H1 (cell line): ENCODE results near the gene TSPOAP1. TPM values are rescaled to one million over a fixed set of nuclear protein-coding genes. Genes with fewer than 3 reads are reported as not detected.

ENCODE experiments used
- CTCF ChIA-PET: fragments of 300-600 bp; sonication (Branson Sonifier 250); formaldehyde crosslinking; loops from one replicate; lab custom pipeline; 2021; ENCODE audit not compliant: partially characterized antibody; lab: Charles Lee
- POLR2A ChIA-PET: fragments of 300-600 bp; sonication (Branson Sonifier 250); formaldehyde crosslinking; loops from one replicate; lab custom pipeline; 2021; ENCODE audit warnings: inconsistent platforms; ENCODE audit not compliant: partially characterized antibody; lab: Charles Lee
- DNase-seq, 2 experiments: peaks; one replicate each; pipeline versions ENCODE4 v3.0.0 to v3.0.0-alpha.2; 2010 to 2022; ENCODE audit warnings: low spot score in 2 of 2, low read depth in 1 of 2, mixed read lengths in 1 of 2
- FAIRE-seq: peaks from 2 replicates; lab custom pipeline; 2011; peaks lifted over from hg19 to GRCh38; lab: Jason Lieb, UNC
- H2AFZ ChIP-seq: 2 replicates; pipeline ENCODE4 v1.8.1; 2012; ENCODE audit warnings: low read length, inconsistent platforms
- H2AK5ac ChIP-seq: 2 replicates; pipeline ENCODE4 v1.6.1; 2013; ENCODE audit warnings: low read depth, low read length
- H2BK120ac ChIP-seq: replicated peaks from 2 replicates; pipeline ENCODE3; 2013; ENCODE audit warnings: low read depth, low read length, inconsistent platforms
- H2BK12ac ChIP-seq: 2 replicates; pipeline ENCODE4 v1.6.1; 2013; ENCODE audit warnings: low read depth, low read length
- H2BK15ac ChIP-seq: 2 replicates; pipeline ENCODE4 v1.6.1; 2013; ENCODE audit warnings: low read length
- H2BK20ac ChIP-seq: 2 replicates; pipeline ENCODE4 v1.6.1; 2013; ENCODE audit warnings: low read length
- H2BK5ac ChIP-seq: 2 replicates; pipeline ENCODE4 v1.6.1; 2013; ENCODE audit warnings: low read depth, low read length
- H3K14ac ChIP-seq: 2 replicates; pipeline ENCODE4 v1.6.1; 2013; ENCODE audit warnings: inconsistent platforms; ENCODE audit not compliant: insufficient read length
- H3K18ac ChIP-seq: 2 replicates; pipeline ENCODE4 v1.6.1; 2013; ENCODE audit warnings: low read length; ENCODE audit errors: extremely low read depth
- H3K23ac ChIP-seq: 2 replicates; pipeline ENCODE4 v1.6.1; 2013; ENCODE audit warnings: inconsistent platforms; ENCODE audit not compliant: insufficient read length
- H3K23me2 ChIP-seq: 2 replicates; pipeline ENCODE4 v1.6.1; 2013; ENCODE audit warnings: low read depth, low read length
- H3K27ac ChIP-seq: 2 replicates; pipeline ENCODE4 v1.6.1; 2011; ENCODE audit warnings: low read depth, low read length, inconsistent platforms
- H3K27me3 ChIP-seq, 4 experiments: replicated peaks in 1 of 4; 1 replicate in 1 of 4; 2 replicates in 3 of 4; pipeline versions ENCODE4 v1.6.1 to v1.8.1; 2011 to 2013; ENCODE audit warnings: low read length in 3 of 4, mild to moderate bottlenecking in 3 of 4, inconsistent platforms in 2 of 4, mixed read lengths in 2 of 4, moderate library complexity in 1 of 4; ENCODE audit not compliant: control insufficient read depth in 3 of 4, insufficient read depth in 3 of 4; ENCODE audit errors: extremely low read depth in 1 of 4
- H3K36me3 ChIP-seq, 4 experiments: 2 replicates each; pipeline versions ENCODE4 v1.6.1 to v1.8.1; 2011 to 2013; ENCODE audit warnings: mild to moderate bottlenecking in 4 of 4, low read length in 3 of 4, moderate library complexity in 2 of 4, control low read depth in 1 of 4, inconsistent platforms in 1 of 4; ENCODE audit not compliant: insufficient read depth in 4 of 4, control insufficient read depth in 2 of 4
- H3K4ac ChIP-seq: replicated peaks from 2 replicates; pipeline ENCODE3; 2013; ENCODE audit warnings: low read length, low read depth, mixed read lengths, inconsistent platforms; ENCODE audit not compliant: insufficient read length
- H3K4me1 ChIP-seq, 4 experiments: replicated peaks in 1 of 4; 1 replicate in 1 of 4; 2 replicates in 3 of 4; pipeline versions ENCODE4 v1.6.1 to v1.8.1; 2011 to 2013; ENCODE audit warnings: low read length in 3 of 4, inconsistent platforms in 2 of 4, mixed read lengths in 1 of 4; ENCODE audit not compliant: insufficient read depth in 4 of 4, control insufficient read depth in 3 of 4
- H3K4me2 ChIP-seq, 2 experiments: 2 replicates each; pipeline versions ENCODE4 v1.6.1 to v1.8.1; 2011 to 2013; ENCODE audit warnings: low read depth in 2 of 2, low read length in 2 of 2, control low read depth in 1 of 2, inconsistent platforms in 1 of 2, mild to moderate bottlenecking in 1 of 2; ENCODE audit not compliant: insufficient read depth in 1 of 2
- H3K4me3 ChIP-seq, 4 experiments: fragments of 200-600, 300-600 bp in 1 of 4; sonication (generic), shearing (Covaris generic), sonication (Bioruptor Twin) in 1 of 4; 2 replicates each; pipeline versions ENCODE4 v1.5.1 to v1.8.1; 2011 to 2016; ENCODE audit warnings: low read length in 4 of 4, low read depth in 3 of 4, control low read depth in 2 of 4, inconsistent platforms in 2 of 4, mild to moderate bottlenecking in 2 of 4, mixed read lengths in 1 of 4, moderate library complexity in 1 of 4; ENCODE audit not compliant: insufficient read depth in 2 of 4; ENCODE audit errors: extremely low read depth in 1 of 4
- H3K56ac ChIP-seq: replicated peaks from 2 replicates; pipeline ENCODE3; 2013; ENCODE audit warnings: low read depth, mild to moderate bottlenecking, mixed read lengths, low read length, inconsistent platforms; ENCODE audit not compliant: insufficient read length
- H3K79me1 ChIP-seq: 2 replicates; pipeline ENCODE4 v1.6.1; 2013; ENCODE audit warnings: low read depth, low read length, control low read depth
- H3K79me2 ChIP-seq, 2 experiments: 2 replicates each; pipeline versions ENCODE4 v1.6.1 to v1.8.1; 2012 to 2013; ENCODE audit warnings: low read length in 2 of 2, mild to moderate bottlenecking in 2 of 2, inconsistent platforms in 1 of 2; ENCODE audit not compliant: insufficient read depth in 2 of 2, control insufficient read depth in 1 of 2
- H3K9ac ChIP-seq, 4 experiments: replicated peaks in 1 of 4; 1 replicate in 1 of 4; 2 replicates in 3 of 4; pipeline versions ENCODE4 v1.6.1 to v1.8.1; 2011 to 2013; ENCODE audit warnings: low read depth in 3 of 4, low read length in 3 of 4, control low read depth in 2 of 4, mild to moderate bottlenecking in 2 of 4, moderate library complexity in 2 of 4, inconsistent platforms in 1 of 4; ENCODE audit errors: extremely low read depth in 1 of 4
- H3K9me3 ChIP-seq, 2 experiments: 2 replicates each; pipeline versions ENCODE4 v1.6.1 to v1.8.1; 2012 to 2013; ENCODE audit warnings: mild to moderate bottlenecking in 2 of 2, moderate library complexity in 2 of 2, control low read depth in 1 of 2, inconsistent platforms in 1 of 2, low read depth in 1 of 2, low read length in 1 of 2, mixed read lengths in 1 of 2; ENCODE audit not compliant: insufficient read depth in 2 of 2
- H4K20me1 ChIP-seq, 2 experiments: replicated peaks in 1 of 2; 2 replicates each; pipeline versions ENCODE3 to v1.8.1; 2011 to 2013; ENCODE audit warnings: inconsistent platforms in 2 of 2, low read length in 2 of 2, mild to moderate bottlenecking in 1 of 2; ENCODE audit not compliant: insufficient read depth in 2 of 2, control insufficient read depth in 1 of 2
- H4K5ac ChIP-seq: 2 replicates; pipeline ENCODE4 v1.6.1; 2013; ENCODE audit warnings: low read length, low read depth, mixed read lengths, inconsistent platforms; ENCODE audit not compliant: insufficient read length
- H4K8ac ChIP-seq: 2 replicates; pipeline ENCODE4 v1.8.0; 2013; ENCODE audit warnings: mild to moderate bottlenecking, moderate library complexity, low read length, inconsistent platforms; ENCODE audit not compliant: insufficient read depth; ENCODE audit errors: extremely low read depth
- H4K91ac ChIP-seq: replicated peaks from 2 replicates; pipeline ENCODE3; 2013; ENCODE audit warnings: low read length, mixed read lengths, inconsistent platforms; ENCODE audit not compliant: insufficient read length
- ASH2L ChIP-seq: fragments of 200-600, 300-600 bp; sonication (generic); IDR thresholded peaks from one replicate; pipeline ENCODE4 v1.7.1; 2017; ENCODE audit warnings: low read length
- ATF2 ChIP-seq: IDR thresholded peaks from 2 replicates; pipeline ENCODE4 v1.6.1; 2012; ENCODE audit warnings: low read length, inconsistent platforms
- CBX8 ChIP-seq: fragments of 300-800, 300-1000 bp; sonication (generic); IDR thresholded peaks from 2 replicates; pipeline ENCODE4 v1.7.1; 2016; ENCODE audit warnings: low read depth, low read length, borderline replicate concordance
- CHD1 ChIP-seq: IDR thresholded peaks from 2 replicates; pipeline ENCODE4 v1.6.1; 2012; ENCODE audit warnings: low read depth, low read length, improper control_type of control experiment
- CHD2 ChIP-seq: IDR thresholded peaks from 2 replicates; pipeline ENCODE4 v1.6.1; 2012; ENCODE audit warnings: low read length, improper control_type of control experiment
- CTBP2 ChIP-seq: IDR thresholded peaks from 2 replicates; pipeline ENCODE4 v1.7.0; 2011; ENCODE audit warnings: borderline replicate concordance, mild to moderate bottlenecking, moderate library complexity, mixed read lengths, low read length; ENCODE audit not compliant: insufficient read depth, insufficient read length
- GABPA ChIP-seq: IDR thresholded peaks from 2 replicates; pipeline ENCODE4 v1.6.1; 2011; ENCODE audit warnings: mild to moderate bottlenecking, low read length, moderate library complexity, borderline replicate concordance; ENCODE audit not compliant: insufficient read depth
- NANOG ChIP-seq: IDR thresholded peaks from 2 replicates; pipeline ENCODE4 v1.6.1; 2011; ENCODE audit warnings: low read length, low read depth, mild to moderate bottlenecking, inconsistent platforms; ENCODE audit not compliant: insufficient read depth, poor library complexity, severe bottlenecking
- SP1 ChIP-seq: IDR thresholded peaks from 2 replicates; pipeline ENCODE4 v1.6.1; 2011; ENCODE audit warnings: low read depth, low read length
- SUZ12 ChIP-seq: fragments of 200-600 bp; sonication (generic); IDR thresholded peaks from 2 replicates; pipeline ENCODE4 v1.6.1; 2012; ENCODE audit warnings: mild to moderate bottlenecking, inconsistent platforms, low read length, moderate library complexity, mixed read lengths
- TAF7 ChIP-seq: optimal IDR thresholded peaks from 2 replicates; pipeline ENCODE3; 2011; ENCODE audit warnings: low read depth, mild to moderate bottlenecking, inconsistent platforms, low read length, moderate library complexity, borderline replicate concordance
- TEAD4 ChIP-seq: IDR thresholded peaks from 2 replicates; pipeline ENCODE4 v1.6.1; 2012; ENCODE audit warnings: low read depth, low read length, inconsistent platforms, mixed read lengths
- YY1 ChIP-seq: IDR thresholded peaks from 2 replicates; pipeline ENCODE4 v1.6.1; 2011; ENCODE audit warnings: low read depth, mild to moderate bottlenecking, low read length
- WGBS, 2 experiments: shearing (Covaris generic) in 1 of 2; methylation state at CpG; one replicate each; pipeline versions ENCODE4 v1.1.6 to v1.1.7; 2013 to 2015; ENCODE audit warnings: low lambda C conversion rate in 2 of 2, mixed read lengths in 2 of 2, inconsistent platforms in 1 of 2, low coverage in 1 of 2, missing lambda C conversion rate in 1 of 2; ENCODE audit not compliant: insufficient replicate concordance in 2 of 2, insufficient coverage in 1 of 2, insufficient read length in 1 of 2; ENCODE audit errors: extremely low coverage in 1 of 2, missing lambda C conversion rate in 1 of 2; 5-methylcytosine and 5-hydroxymethylcytosine counted together
- polyA plus RNA-seq, 7 experiments: library from polyadenylated mRNA; depleted of rRNA in 3 of 7; stranded (reverse) in 5 of 7; unstranded in 2 of 7; fragments of >200 nt in 5 of 7; fragments of 200-250 nt in 2 of 7; gene quantifications; 1 replicate in 5 of 7; 2 replicates in 1 of 7; 4 replicates in 1 of 7; pipeline versions ENCODE4 v1.2.1 to v1.2.3, GENCODE V29; 2011 to 2013; ENCODE audit warnings: missing spikeins in 2 of 7, mixed read lengths in 2 of 7
- total RNA-seq: library from RNA; stranded (reverse); fragmentation: NEBNext Ultra II Directional; extraction: Animal tissue kit (Norgen Biotek cat#: 25700); gene quantifications from 2 replicates; pipeline ENCODE4 v1.2.1, GENCODE V29; 2021

TSPOAP1 gene
- total and polyA plus RNA-seq, 2 of the 8 experiments (the other 6 are each of a cell fraction or from before 2014, with no cell fraction given): 7.6 to 9.2 TPM

- FAIRE-seq: no peak
- Histone ChIP-seq H3K23ac (no peak overlapping the region), H2BK20ac (no peak overlapping the region), H2BK15ac (no peak overlapping the region), H2BK12ac (no peak overlapping the region), H3K18ac (no peak overlapping the region), H3K27ac (no peak overlapping the region), H2BK5ac (no peak overlapping the region), H3K9me3 (no peaks in the 10 kb centered on the region), H2AFZ (no peak overlapping the region), H4K91ac (no peak overlapping the region), H4K5ac (no peak overlapping the region), H2BK120ac (no peak overlapping the region), H2AK5ac (no peak overlapping the region), H3K14ac (no peak overlapping the region), H3K4ac (no peak overlapping the region), H3K4me1 (no peaks in the 10 kb centered on the region), H3K4me3 (no peak overlapping the region), H3K27me3 (no peaks in the 10 kb centered on the region; a peak in 2 of 7 replicates), H3K4me2 (no peak overlapping the region), H3K79me2 (no peaks in the 10 kb centered on the region), H3K9ac (no peak overlapping the region), H4K20me1 (no peaks in the 10 kb centered on the region), H4K8ac (no peak overlapping the region; the same call in 1 of the 2 replicates), H3K79me1 (no peaks in the 10 kb centered on the region), H3K56ac (no peak overlapping the region), H3K23me2 (no peaks in the 10 kb centered on the region), H3K36me3 (no peaks in the 10 kb centered on the region)
- POLR2A ChIA-PET: interaction anchor here (0.7 kb wide), 1 partner anchor 168 kb away, joined by 4 read pairs; no protein-coding TSS in a partner anchor
- 82% methylated on average over 1 of the region's 1 CpG; no CpG with 5 or more reads in 1 of the 2 experiments for WGBS, 2 experiments
- DNase-seq: peak in 1 of 2 experiments; percentile 11
- CTCF ChIA-PET: interaction anchor here (1.0 to 1.6 kb wide), 3 partner anchors 10 to 16 kb away, joined by 3 to 5 read pairs (median 5); no protein-coding TSS in a partner anchor
- TF ChIP-seq TEAD4 (no peak), CHD1 (no peak), CBX8 (no peak), YY1 (no peak), ASH2L (no peak), SUZ12 (no peak), CHD2 (no peak), TAF7 (no peak), SP1 (no peak), NANOG (no peak), ATF2 (no peak), GABPA (no peak), CTBP2 (no peak)
These were observed 64.8 kb downstream of the TSPOAP1 start for GRCh38 chr17:58263773-58264172.
